WTC11 (cell line): ENCODE data around the gene PPM1K.

Experiments
- CBFB ChIP-seq: sonication (generic); formaldehyde crosslinking; IDR thresholded peaks from 2 replicates; pipeline ENCODE4 v1.8.1; 2022; ENCODE audit warnings: mild to moderate bottlenecking, low read depth, missing genetic modification reagents
- CREB1 ChIP-seq: sonication (generic); formaldehyde crosslinking; IDR thresholded peaks from 2 replicates; pipeline ENCODE4 v1.8.0; 2023; ENCODE audit warnings: mild to moderate bottlenecking, missing genetic modification reagents
- GTF2I ChIP-seq: fragments of 250-450 bp; sonication (Bioruptor Pico); conservative IDR thresholded peaks from 2 replicates; pipeline ENCODE4 v1.4.0; 2021; ENCODE audit warnings: mild to moderate bottlenecking
- JUN ChIP-seq: sonication (generic); formaldehyde crosslinking; IDR thresholded peaks from 2 replicates; pipeline ENCODE4 v1.8.0; 2023; ENCODE audit warnings: mild to moderate bottlenecking, missing genetic modification reagents
- NFATC4 ChIP-seq: fragments of 250-450 bp; sonication (Bioruptor Pico); IDR thresholded peaks from 2 replicates; pipeline ENCODE4 v1.9.0; 2021; ENCODE audit warnings: mild to moderate bottlenecking
- NFYB ChIP-seq: sonication (generic); formaldehyde crosslinking; conservative IDR thresholded peaks from 2 replicates; pipeline ENCODE4 v1.8.0; 2022; ENCODE audit warnings: low read depth, missing genetic modification reagents
- NR3C1 ChIP-seq: sonication (generic); formaldehyde crosslinking; conservative IDR thresholded peaks from 2 replicates; pipeline ENCODE4 v1.8.1; 2023; ENCODE audit warnings: low read depth, mild to moderate bottlenecking, missing genetic modification reagents
- TP53 ChIP-seq: sonication (generic); formaldehyde crosslinking; IDR thresholded peaks from 2 replicates; pipeline ENCODE4 v1.8.1; 2023; ENCODE audit warnings: mild to moderate bottlenecking, missing genetic modification reagents
- ZNF232 ChIP-seq: sonication (generic); formaldehyde crosslinking; IDR thresholded peaks from 2 replicates; pipeline ENCODE4 v1.8.0; 2022; ENCODE audit warnings: mild to moderate bottlenecking, missing genetic modification reagents
- TF ChIP-seq, protein P1 (sequence below): sonication (generic); formaldehyde crosslinking; IDR thresholded peaks from 2 replicates; pipeline ENCODE4 v1.8.0; 2022; ENCODE audit warnings: mild to moderate bottlenecking, missing genetic modification reagents
- TF ChIP-seq, protein P2 (sequence below): fragments of 200-600 bp; IDR thresholded peaks from 2 replicates; pipeline ENCODE4 v1.8.0; 2022; ENCODE audit warnings: antibody characterized with exemption
- TF ChIP-seq, protein P3 (sequence below): sonication (generic); formaldehyde crosslinking; IDR thresholded peaks from 2 replicates; pipeline ENCODE4 v1.8.0; 2022; ENCODE audit warnings: mild to moderate bottlenecking, missing genetic modification reagents
- TF ChIP-seq, protein P4 (sequence below): sonication (generic); formaldehyde crosslinking; IDR thresholded peaks from 2 replicates; pipeline ENCODE4 v1.8.1; 2023; ENCODE audit warnings: mild to moderate bottlenecking, missing genetic modification reagents, moderate library complexity
- TF ChIP-seq, protein P5 (sequence below): sonication (generic); formaldehyde crosslinking; IDR thresholded peaks from 2 replicates; pipeline ENCODE4 v1.8.0; 2023; ENCODE audit warnings: mild to moderate bottlenecking, missing genetic modification reagents

DNA sequence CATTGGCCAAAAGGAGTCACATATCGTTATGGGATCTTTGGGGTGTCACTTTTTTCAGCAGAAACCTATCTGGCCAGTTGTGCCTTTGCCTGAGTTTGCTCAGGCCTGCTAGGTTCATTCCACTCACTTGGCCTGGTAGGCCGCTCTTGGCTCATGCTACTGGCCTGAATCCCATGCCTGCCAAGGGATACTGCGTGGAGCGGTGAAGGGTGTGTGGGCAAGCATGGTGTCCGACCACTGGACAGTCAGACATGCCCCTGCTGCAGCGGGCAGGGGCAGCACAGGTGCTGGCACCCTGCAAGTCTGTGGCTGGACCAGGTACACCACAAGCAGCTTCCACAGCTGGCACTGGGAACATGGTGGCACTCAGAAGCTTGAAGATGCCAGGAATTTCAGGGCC is 11.3 kb upstream of the PPM1K start:
- TF ChIP-seq, protein P1, sequence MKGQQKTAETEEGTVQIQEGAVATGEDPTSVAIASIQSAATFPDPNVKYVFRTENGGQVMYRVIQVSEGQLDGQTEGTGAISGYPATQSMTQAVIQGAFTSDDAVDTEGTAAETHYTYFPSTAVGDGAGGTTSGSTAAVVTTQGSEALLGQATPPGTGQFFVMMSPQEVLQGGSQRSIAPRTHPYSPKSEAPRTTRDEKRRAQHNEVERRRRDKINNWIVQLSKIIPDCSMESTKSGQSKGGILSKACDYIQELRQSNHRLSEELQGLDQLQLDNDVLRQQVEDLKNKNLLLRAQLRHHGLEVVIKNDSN (CRISPR knock-in tag), result no peak
- TF ChIP-seq, protein P2, sequence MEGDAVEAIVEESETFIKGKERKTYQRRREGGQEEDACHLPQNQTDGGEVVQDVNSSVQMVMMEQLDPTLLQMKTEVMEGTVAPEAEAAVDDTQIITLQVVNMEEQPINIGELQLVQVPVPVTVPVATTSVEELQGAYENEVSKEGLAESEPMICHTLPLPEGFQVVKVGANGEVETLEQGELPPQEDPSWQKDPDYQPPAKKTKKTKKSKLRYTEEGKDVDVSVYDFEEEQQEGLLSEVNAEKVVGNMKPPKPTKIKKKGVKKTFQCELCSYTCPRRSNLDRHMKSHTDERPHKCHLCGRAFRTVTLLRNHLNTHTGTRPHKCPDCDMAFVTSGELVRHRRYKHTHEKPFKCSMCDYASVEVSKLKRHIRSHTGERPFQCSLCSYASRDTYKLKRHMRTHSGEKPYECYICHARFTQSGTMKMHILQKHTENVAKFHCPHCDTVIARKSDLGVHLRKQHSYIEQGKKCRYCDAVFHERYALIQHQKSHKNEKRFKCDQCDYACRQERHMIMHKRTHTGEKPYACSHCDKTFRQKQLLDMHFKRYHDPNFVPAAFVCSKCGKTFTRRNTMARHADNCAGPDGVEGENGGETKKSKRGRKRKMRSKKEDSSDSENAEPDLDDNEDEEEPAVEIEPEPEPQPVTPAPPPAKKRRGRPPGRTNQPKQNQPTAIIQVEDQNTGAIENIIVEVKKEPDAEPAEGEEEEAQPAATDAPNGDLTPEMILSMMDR, result no peak
- TF ChIP-seq NFATC4 (CRISPR knock-in tag), result no peak
- no peak for TF ChIP-seq ZNF232 (CRISPR knock-in tag)
- TF ChIP-seq, protein P3, sequence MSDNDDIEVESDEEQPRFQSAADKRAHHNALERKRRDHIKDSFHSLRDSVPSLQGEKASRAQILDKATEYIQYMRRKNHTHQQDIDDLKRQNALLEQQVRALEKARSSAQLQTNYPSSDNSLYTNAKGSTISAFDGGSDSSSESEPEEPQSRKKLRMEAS (CRISPR knock-in tag), result no peak
- TF ChIP-seq, protein P4, sequence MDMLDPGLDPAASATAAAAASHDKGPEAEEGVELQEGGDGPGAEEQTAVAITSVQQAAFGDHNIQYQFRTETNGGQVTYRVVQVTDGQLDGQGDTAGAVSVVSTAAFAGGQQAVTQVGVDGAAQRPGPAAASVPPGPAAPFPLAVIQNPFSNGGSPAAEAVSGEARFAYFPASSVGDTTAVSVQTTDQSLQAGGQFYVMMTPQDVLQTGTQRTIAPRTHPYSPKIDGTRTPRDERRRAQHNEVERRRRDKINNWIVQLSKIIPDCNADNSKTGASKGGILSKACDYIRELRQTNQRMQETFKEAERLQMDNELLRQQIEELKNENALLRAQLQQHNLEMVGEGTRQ (CRISPR knock-in tag), result no peak
- TF ChIP-seq NR3C1 (CRISPR knock-in tag), result no peak
- no peak for TF ChIP-seq CBFB (CRISPR knock-in tag)
- TF ChIP-seq GTF2I (CRISPR knock-in tag), result no peak
- TF ChIP-seq, protein P5, sequence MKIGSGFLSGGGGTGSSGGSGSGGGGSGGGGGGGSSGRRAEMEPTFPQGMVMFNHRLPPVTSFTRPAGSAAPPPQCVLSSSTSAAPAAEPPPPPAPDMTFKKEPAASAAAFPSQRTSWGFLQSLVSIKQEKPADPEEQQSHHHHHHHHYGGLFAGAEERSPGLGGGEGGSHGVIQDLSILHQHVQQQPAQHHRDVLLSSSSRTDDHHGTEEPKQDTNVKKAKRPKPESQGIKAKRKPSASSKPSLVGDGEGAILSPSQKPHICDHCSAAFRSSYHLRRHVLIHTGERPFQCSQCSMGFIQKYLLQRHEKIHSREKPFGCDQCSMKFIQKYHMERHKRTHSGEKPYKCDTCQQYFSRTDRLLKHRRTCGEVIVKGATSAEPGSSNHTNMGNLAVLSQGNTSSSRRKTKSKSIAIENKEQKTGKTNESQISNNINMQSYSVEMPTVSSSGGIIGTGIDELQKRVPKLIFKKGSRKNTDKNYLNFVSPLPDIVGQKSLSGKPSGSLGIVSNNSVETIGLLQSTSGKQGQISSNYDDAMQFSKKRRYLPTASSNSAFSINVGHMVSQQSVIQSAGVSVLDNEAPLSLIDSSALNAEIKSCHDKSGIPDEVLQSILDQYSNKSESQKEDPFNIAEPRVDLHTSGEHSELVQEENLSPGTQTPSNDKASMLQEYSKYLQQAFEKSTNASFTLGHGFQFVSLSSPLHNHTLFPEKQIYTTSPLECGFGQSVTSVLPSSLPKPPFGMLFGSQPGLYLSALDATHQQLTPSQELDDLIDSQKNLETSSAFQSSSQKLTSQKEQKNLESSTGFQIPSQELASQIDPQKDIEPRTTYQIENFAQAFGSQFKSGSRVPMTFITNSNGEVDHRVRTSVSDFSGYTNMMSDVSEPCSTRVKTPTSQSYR (CRISPR knock-in tag), result no peak
- TF ChIP-seq JUN (CRISPR knock-in tag), result no peak
- TF ChIP-seq CREB1, result no peak
- TF ChIP-seq NFYB, result no peak
- no peak for TF ChIP-seq TP53 (CRISPR knock-in tag)
